GM18505 (cell line): ENCODE measurements around the gene DGKH.
"Not testable (repeated sequence)": the region's sequence is repeated elsewhere in the genome, so short reads cannot be mapped to it uniquely, and the experiment has no call there.

ENCODE experiments used
- ATAC-seq: cut with Tn5 transposase; IDR thresholded peaks from one replicate; pipeline ENCODE4 v1.9.1; 2021; ENCODE audit not compliant: unreplicated experiment
- POLR2A ChIP-seq: IDR thresholded peaks from 4 replicates; pipeline ENCODE4 v1.6.1; 2011; ENCODE audit warnings: borderline replicate concordance; ENCODE audit not compliant: insufficient read depth, insufficient read length; ENCODE audit errors: extremely low read depth

Gene DGKH

GRCh38 chr13:42181381-42181953, 133.0 kb downstream of the DGKH start:
- no peak for ATAC-seq
- TF ChIP-seq POLR2A, result no peak

GRCh38 chr13:42189061-42189460, 140.6 kb downstream of the DGKH start:
- TF ChIP-seq POLR2A, result no peak

GRCh38 chr13:42190529-42190928, 142.1 kb downstream of the DGKH start:
- ATAC-seq, result no peak
- no peak for TF ChIP-seq POLR2A

More at GRCh38 chr13:42189061-42189460, 140.6 kb downstream of the DGKH start:
- ATAC-seq, result no peak

GRCh38 chr13:42211704-42212464, 163.4 kb downstream of the DGKH start:
- TF ChIP-seq POLR2A, result no peak
- ATAC-seq, result no peak

GRCh38 chr13:42214446-42214845, 166.0 kb downstream of the DGKH start:
- no peak for ATAC-seq
- no peak for TF ChIP-seq POLR2A

- no peak for TF ChIP-seq POLR2A
- no peak for ATAC-seq
These were observed 167.4 kb downstream of the DGKH start for GRCh38 chr13:42215578-42216421.

GRCh38 chr13:42216422-42216735, 167.9 kb downstream of the DGKH start:
- ATAC-seq, result no peak

GRCh38 chr13:42218576-42218975, 170.1 kb downstream of the DGKH start:
- no peak for TF ChIP-seq POLR2A
- ATAC-seq, result no peak

More at GRCh38 chr13:42216422-42216735, 167.9 kb downstream of the DGKH start:
- no peak for TF ChIP-seq POLR2A

GRCh38 chr13:42219051-42219450, 170.6 kb downstream of the DGKH start:
- TF ChIP-seq POLR2A, result no peak
- ATAC-seq, result no peak

GRCh38 chr13:42219876-42220275, 171.4 kb downstream of the DGKH start:
- no peak for ATAC-seq
- TF ChIP-seq POLR2A, result no peak

GRCh38 chr13:42221121-42221765, 172.8 kb downstream of the DGKH start:
- no peak for TF ChIP-seq POLR2A
- no peak for ATAC-seq

GRCh38 chr13:42223681-42224080, 175.2 kb downstream of the DGKH start:
- no peak for TF ChIP-seq POLR2A
- ATAC-seq, result no peak

- no peak for ATAC-seq
These were observed 176.6 kb downstream of the DGKH start for GRCh38 chr13:42225051-42225450.

GRCh38 chr13:42226759-42227158, 178.3 kb downstream of the DGKH start:
- not testable (repeated sequence) for ATAC-seq

More at GRCh38 chr13:42225051-42225450, 176.6 kb downstream of the DGKH start:
- no peak for TF ChIP-seq POLR2A

GRCh38 chr13:42228527-42228926, 180.1 kb downstream of the DGKH start:
- ATAC-seq, result no peak
- no peak for TF ChIP-seq POLR2A
